HG03159 (cell line): Measurements from ENCODE around the gene RTN1.
A peak's percentile ranks its signal among the peaks of the same experiment; 100 is the strongest.

ENCODE experiments used
- ATAC-seq: cut with Tn5 transposase; IDR thresholded peaks from one replicate; pipeline ENCODE4 v1.9.1; 2021; ENCODE audit warnings: mild to moderate bottlenecking, moderate library complexity; ENCODE audit not compliant: unreplicated experiment

RTN1 gene

GRCh38 chr14:59850458-59850857 lies 20.1 kb downstream of the RTN1 start:
- ATAC-seq, result no peak

- ATAC-seq, result no peak
These were observed 21.0 kb downstream of the RTN1 start for GRCh38 chr14:59849411-59850130.

GRCh38 chr14:59848671-59849070 lies 21.9 kb downstream of the RTN1 start:
- no peak for ATAC-seq

- ATAC-seq, result no peak
These were observed 22.9 kb downstream of the RTN1 start for GRCh38 chr14:59847711-59848110.

GRCh38 chr14:59846595-59846994 lies 24.0 kb downstream of the RTN1 start:
- ATAC-seq, result no peak

GRCh38 chr14:59845245-59845644 lies 25.3 kb downstream of the RTN1 start:
- ATAC-seq, result no peak

GRCh38 chr14:59844186-59844812 lies 26.3 kb downstream of the RTN1 start:
- ATAC-seq, result no peak

- ATAC-seq, result no peak
These were observed 34.5 kb downstream of the RTN1 start for GRCh38 chr14:59836116-59836515.

GRCh38 chr14:59832653-59833294 lies 37.8 kb downstream of the RTN1 start:
- ATAC-seq, result no peak

- ATAC-seq, result no peak
These were observed 39.4 kb downstream of the RTN1 start for GRCh38 chr14:59831121-59831730.

- ATAC-seq, result no peak
These were observed 40.2 kb downstream of the RTN1 start for GRCh38 chr14:59830338-59830734.

- ATAC-seq, result no peak
These were observed 40.9 kb downstream of the RTN1 start for GRCh38 chr14:59829469-59830337.

- no peak for ATAC-seq
These were observed 42.3 kb downstream of the RTN1 start for GRCh38 chr14:59828276-59828675.

- no peak for ATAC-seq
These were observed 43.2 kb downstream of the RTN1 start for GRCh38 chr14:59827401-59827800.

GRCh38 chr14:59826150-59826549 lies 44.4 kb downstream of the RTN1 start:
- no peak for ATAC-seq

GRCh38 chr14:59823179-59823578 lies 47.4 kb downstream of the RTN1 start:
- peak; percentile 75 for ATAC-seq

- ATAC-seq, result no peak
These were observed 51.0 kb downstream of the RTN1 start for GRCh38 chr14:59819446-59820088.

- ATAC-seq, result no peak
These were observed 53.6 kb downstream of the RTN1 start for GRCh38 chr14:59816941-59817340.

GRCh38 chr14:59814988-59815387 lies 55.6 kb downstream of the RTN1 start:
- ATAC-seq, result no peak

GRCh38 chr14:59811815-59812214 lies 58.8 kb downstream of the RTN1 start:
- no peak for ATAC-seq
